Ramos (cell line): Measurements from ENCODE around the gene FUCA2.
"Not testable (repeated sequence)": the region's sequence is repeated elsewhere in the genome, so short reads cannot be mapped to it uniquely, and the experiment has no call there.

Experiments used
- in situ Hi-C: fragments of 300-500 bp; cut with MboI; formaldehyde crosslinking; loops from one replicate; pipeline ENCODE4 v1.14.3; 2022; ENCODE audit warnings: low sequenced_read_pairs; ENCODE audit not compliant: unreplicated experiment

Gene FUCA2

DNA sequence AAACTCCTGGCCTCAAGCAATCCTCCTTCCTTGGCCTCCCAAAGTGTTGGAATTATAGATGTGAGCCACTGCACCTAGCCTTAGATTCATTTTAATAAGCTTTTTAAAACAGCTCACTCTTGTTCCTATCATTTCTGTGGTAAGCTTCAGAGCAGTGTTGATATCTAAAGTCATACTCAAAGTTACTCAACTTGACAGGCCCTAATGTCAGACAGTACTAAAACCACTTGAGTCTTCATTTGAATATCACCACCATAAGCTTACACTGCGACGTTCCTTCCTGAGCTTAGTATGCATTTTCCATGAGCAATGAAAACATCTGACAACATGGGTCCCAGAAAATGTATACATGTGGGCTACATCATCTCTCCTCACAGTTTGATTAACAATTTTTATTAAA, 6.0 kb downstream of the FUCA2 start:
- in situ Hi-C loops: no loop called here

GRCh38 chr6:143505111-143505510, 6.4 kb downstream of the FUCA2 start:
- in situ Hi-C loops: no loop called here

DNA sequence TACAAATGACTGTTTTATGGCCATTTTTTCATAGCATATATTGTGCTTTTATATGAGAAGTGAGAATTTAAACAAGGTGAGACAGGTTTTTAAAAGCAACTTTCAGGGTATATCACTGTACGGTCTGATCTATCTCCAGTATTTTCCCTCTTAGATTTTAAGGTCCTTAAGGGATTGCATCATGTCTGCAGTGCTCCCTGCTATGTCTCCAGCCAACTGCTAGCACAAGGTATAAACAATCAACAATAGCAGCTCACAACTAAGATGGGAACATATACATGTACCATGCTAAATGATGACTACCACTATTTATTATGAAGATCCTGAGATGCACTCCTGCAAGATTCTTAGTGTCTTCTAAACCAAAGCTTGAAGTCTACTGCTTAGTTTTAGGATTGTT, 7.2 kb downstream of the FUCA2 start:
- in situ Hi-C loops: no loop called here

GRCh38 chr6:143501851-143502250, 9.7 kb downstream of the FUCA2 start:
- in situ Hi-C loops: no loop called here

- in situ Hi-C loops: no loop called here
Observed at GRCh38 chr6:143498428-143498827, 13.1 kb downstream of the FUCA2 start.

GRCh38 chr6:143496974-143497373, 14.5 kb downstream of the FUCA2 start:
- in situ Hi-C loops: no loop called here

- in situ Hi-C loops: no loop called here
Observed at GRCh38 chr6:143490775-143491174, 20.7 kb downstream of the FUCA2 start.

DNA sequence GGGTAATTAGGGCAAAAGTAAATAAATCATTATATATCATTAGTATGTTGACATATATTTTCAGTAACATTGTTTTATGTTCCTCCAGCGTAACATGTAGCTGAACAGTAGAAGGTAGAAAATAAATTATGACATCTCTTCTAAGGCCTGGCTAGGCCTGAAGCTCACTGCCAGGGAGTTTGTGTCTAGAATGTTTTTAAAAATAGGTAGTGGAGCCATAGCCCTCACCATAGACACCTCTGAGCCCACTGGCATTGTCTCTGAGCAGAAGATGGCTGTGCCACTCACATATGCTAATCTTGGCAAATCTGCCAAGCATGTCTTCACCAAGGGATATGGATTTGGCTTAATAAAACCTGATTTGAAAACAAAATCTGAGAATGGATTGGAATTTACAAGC, 21.3 kb downstream of the FUCA2 start:
- in situ Hi-C loops: no loop called here

- in situ Hi-C loops: no loop called here
Observed at GRCh38 chr6:143486752-143487151, 24.8 kb downstream of the FUCA2 start.

- in situ Hi-C loops: no loop called here
Observed at GRCh38 chr6:143485967-143486366, 25.6 kb downstream of the FUCA2 start.

DNA sequence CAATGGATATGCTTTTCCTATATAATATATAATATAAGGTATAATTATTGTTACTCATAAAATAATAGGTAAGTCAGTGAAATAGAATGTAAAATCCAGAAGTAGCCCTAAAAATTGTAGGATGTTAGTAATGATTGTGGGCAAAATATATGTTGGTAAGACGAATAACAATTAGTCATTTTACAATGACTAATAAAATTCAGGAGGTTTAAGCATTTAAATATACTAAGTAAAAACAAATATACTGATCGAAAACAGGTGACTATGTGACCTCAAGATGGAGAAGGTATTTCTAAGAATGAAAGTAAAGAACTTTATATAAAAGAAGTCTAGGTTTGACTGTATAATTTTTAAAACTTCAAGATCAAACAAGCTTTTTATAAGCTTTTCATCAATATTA, 28.9 kb downstream of the FUCA2 start:
- in situ Hi-C loops: no loop called here

- in situ Hi-C loops: no loop called here
Observed at GRCh38 chr6:143478479-143479062, 32.9 kb downstream of the FUCA2 start.

DNA sequence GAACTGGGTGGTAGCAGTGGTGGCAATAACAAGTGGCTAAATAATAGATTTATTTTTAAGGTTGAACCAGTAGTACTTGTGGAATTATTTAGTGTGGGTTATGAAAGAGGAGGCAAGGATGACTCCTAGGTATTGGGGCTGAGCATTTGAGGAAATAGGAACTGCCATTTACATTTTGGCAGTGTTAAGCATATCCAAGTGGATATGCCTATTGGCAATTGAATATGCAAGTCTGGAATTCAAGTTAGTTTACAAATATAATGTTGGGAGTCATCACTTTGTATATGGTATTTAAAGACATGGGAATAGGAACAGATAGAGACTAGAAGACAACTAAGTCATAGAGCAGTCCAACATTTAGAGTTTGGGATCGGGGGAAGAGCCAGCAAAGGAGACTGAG, 35.0 kb downstream of the FUCA2 start:
- in situ Hi-C loops: no loop called here

DNA sequence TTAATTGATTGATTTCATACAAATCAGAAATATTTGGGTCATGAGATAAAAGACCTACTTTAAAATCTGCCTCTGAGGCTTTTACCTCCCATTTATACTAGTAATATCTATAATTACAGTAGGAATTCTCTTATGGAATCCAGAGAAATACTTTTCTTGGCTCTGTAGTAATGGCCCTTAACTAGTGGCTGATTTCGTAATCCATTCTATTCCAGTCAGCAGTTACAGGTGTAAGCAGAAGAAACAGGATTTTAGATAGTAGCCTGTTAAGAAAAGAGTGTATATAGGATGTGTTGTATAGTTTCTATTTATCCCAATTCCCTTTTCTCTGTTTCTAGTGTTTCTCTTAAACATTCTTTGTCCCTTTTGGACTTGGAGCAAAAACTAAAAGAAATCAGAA, 39.7 kb downstream of the FUCA2 start:
- in situ Hi-C loops: no loop called here

DNA sequence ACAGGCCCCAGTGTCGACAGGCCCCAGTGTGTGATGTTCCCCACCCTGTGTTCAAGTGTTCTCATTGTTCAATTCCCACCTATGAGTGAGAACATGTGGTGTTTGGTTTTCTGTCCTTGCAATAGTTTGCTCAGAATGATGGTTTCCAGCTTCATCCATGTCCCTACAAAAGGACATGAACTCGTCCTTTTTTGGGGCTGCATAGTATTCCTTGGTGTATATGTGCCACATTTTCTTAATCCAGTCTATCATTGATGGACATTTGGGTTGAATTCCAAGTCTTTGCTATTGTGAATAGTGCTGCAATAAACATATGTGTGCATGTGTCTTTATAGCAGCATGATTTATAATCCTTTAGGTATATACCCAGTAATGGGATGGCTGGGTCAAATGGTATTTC, 42.7 kb downstream of the FUCA2 start:
- in situ Hi-C loops: not testable (repeated sequence)

DNA sequence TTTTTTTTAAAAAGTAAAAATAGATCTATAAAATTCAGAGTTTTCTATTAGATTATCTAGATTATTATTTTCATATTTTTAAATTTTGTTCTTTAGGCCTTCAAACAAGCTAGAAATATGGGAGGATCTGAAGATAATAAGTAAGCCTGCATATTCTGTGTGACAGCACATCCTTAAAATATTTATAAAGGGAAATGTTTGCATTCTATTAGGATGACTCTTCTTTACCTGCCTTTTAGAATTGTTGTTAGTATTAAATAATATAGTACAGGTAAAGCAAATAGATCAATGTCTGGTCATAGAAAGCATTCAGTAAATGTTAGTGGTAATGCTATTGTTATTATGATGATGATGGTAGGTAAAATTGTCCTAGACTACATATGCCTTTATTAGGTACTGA, 43.5 kb downstream of the FUCA2 start:
- in situ Hi-C loops: no loop called here

DNA sequence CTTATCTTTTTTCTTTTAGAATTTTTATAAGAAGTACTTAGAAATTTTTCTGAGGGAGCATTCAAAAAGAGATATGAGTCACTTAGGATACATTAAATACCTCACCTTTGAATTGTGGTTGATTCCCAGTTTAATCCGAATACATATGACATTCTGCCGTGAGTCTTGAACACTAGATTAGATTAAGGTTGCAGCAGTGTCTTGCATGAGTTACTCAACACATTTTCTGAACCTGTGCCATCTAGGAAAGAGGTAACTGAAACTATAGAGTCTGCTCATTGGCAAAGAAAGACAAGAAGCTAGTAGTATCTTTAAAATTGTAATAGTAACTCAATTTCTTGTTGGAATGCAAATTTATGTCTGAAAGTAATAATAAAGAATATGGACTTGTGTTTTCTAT, 46.0 kb downstream of the FUCA2 start:
- in situ Hi-C loops: no loop called here

DNA sequence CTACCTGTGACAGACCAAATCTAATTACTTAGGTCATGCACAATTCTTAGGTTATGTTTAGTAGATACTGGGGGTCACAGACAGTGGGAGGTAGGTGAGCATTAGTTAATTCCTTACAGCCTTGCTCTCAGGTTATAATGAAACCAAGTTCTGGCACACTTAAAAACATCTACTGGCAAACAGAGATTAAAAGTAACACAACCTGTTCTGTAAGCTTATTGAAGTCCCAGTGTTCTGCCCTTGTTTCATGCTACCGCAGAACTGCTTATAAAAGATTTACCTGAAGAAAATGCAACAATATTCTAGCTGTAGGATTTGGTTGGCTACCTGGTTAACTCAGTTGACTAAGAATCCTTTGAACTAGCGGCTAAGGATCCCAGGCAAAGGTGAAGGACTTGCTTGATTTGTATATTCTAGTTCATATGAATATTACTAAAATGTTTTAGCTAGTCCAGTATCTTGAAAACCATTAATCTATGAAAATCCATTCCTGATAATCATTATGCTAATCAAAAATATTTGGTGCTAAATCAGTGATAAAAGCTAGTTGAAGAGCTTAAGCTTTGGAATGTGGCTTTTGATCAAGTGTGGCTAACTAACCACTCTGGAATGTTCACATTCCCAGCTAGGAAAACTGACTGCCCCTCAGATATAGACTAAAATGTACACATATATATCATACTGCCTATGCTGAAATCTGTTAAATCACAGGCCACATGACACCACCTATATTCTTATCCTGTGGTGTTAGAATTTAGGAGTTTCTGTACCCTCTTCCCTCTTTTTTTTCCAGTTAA, 53.8 kb downstream of the FUCA2 start:
- in situ Hi-C loops: no loop called here

DNA sequence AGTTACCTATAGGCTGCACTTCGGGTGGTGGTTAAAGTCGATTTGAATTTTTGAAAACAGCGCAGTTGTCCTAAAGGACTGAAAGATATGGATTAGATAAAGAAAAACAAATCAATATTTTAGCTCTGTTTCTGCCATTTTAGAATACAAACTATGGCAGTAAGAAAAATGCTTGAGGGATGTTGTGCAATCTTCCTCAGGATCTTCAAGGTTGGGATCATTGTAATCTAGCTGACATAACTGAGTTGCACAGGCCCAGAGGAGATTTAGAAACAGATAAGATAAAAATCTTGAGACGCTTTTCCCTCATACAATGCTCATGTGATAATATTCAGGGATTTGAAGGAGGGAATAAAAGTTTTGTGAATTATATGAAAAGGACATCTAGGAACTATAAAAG, 60.0 kb downstream of the FUCA2 start:
- in situ Hi-C loops: no loop called here

DNA sequence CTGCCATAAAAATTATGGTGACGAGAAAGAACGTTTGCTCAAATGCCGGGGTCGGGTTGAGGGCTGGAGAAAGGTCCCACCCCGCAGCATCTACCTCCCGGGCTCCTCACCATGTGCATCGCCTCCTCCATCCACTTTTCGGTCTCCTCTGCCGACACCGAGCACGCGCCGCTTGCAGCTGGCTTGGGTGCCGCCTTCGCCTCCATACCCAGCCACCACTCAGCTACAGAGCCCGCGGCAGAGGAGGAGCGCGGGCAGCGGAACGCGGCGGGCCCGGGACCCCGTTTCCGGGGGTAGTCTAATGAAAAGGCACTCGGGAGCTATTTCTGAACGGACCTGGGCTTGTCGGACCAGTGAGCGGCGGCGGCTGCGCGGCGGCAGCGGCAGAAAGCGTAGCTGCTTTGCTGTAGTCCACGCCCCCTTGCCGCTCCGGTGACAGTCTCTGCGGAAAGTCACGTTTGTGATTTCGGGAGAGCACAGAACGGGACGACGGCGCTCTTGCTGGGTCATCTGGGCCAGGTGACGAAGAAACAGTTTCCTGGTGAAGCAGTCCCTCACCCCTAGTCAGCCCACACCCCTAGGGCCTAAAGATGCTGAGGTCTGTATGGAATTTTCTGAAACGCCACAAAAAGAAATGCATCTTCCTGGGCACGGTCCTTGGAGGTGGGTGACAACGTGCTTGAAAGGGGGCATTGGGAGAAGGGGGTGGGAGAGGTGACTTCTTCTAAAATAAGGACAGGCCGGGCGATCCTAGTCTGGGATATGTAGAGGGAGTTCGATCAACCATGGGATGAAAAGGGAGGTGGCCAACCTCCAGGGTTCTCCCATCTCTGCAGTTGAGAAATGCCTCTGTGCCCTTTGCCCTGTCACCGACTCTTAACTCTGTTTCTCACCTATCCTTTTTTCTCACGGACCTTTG, 60.8 kb downstream of the FUCA2 start, which contains the start of the genes ADAT2 and PEX3:
TSS of gene ADAT2 (minus strand) at position 243 of the 919 bp plus-strand sequence. CDS start at position 206, 37 bp downstream.
TSS of gene PEX3 (plus strand) at position 353 of the 919 bp plus-strand sequence. CDS start at position 591, 238 bp downstream.
- in situ Hi-C loops: no loop called here
